HCT116 (cell line): ENCODE measurements around the gene ACCS. TPM values are rescaled to one million over a fixed set of nuclear protein-coding genes. Genes with fewer than 3 reads are reported as not detected.

ENCODE experiments used
- ATAC-seq: fragments of 200-7000 bp; cut with Tn5 transposase; 2 replicates; pipeline ENCODE4 v1.9.1; 2020; ENCODE audit warnings: mild to moderate bottlenecking, moderate library complexity
- BruUV-seq: library from RNA; stranded (reverse); fragments of 400-500 nt; replicated peaks from 2 replicates; lab custom pipeline; 2021; lab: Mats Ljungman, UMichigan
- CTCF ChIA-PET: fragments of 300-600 bp; sonication (Branson Sonifier 250); formaldehyde crosslinking; loops from one replicate; lab custom pipeline; 2021; ENCODE audit warnings: antibody characterized with exemption; lab: Charles Lee
- POLR2A ChIA-PET: fragments of 300-600, 350-600 bp; sonication (Branson Sonifier 250); formaldehyde crosslinking; loops from one replicate; lab custom pipeline; 2021; ENCODE audit warnings: antibody characterized with exemption; lab: Charles Lee
- RAD21 ChIA-PET, 2 experiments: fragments of 300-600 bp; sonication (Branson Sonifier 250); formaldehyde crosslinking; loops; one replicate each; lab custom pipeline; 2023; ENCODE audit warnings: low total read pairs in 2 of 2; ENCODE audit not compliant: uncharacterized antibody in 2 of 2, unreplicated experiment in 2 of 2, low non-redundant PET in 1 of 2; lab: Charles Lee
- DNase-seq: peaks from one replicate; pipeline ENCODE4 v3.0.0-alpha.2; 2010; ENCODE audit warnings: low read depth, low spot score
- H2AFZ ChIP-seq: fragments of 200-600 bp; shearing (Covaris generic), sonication (generic); 2 replicates; pipeline ENCODE4 v1.6.1; 2017; ENCODE audit warnings: low read depth, mixed run types, mixed read lengths, antibody characterized with exemption, low read length; ENCODE audit not compliant: poor library complexity, severe bottlenecking
- H3K27ac ChIP-seq: 2 replicates; pipeline ENCODE4 v1.5.1; 2012; ENCODE audit warnings: low read depth, low read length
- H3K27me3 ChIP-seq: fragments of 200-600 bp; sonication (generic); 2 replicates; pipeline ENCODE4 v1.6.1; 2016; ENCODE audit warnings: mixed run types, low read length, mixed read lengths; ENCODE audit not compliant: insufficient read depth
- H3K36me3 ChIP-seq, 2 experiments: fragments of 200-500 bp in 1 of 2; fragments of 200-600 bp in 1 of 2; sonication (Bioruptor generic) in 1 of 2; sonication (generic) in 1 of 2; 2 replicates each; pipeline versions ENCODE4 v1.5.1 to v1.6.1; 2014 to 2016; ENCODE audit warnings: low read length in 2 of 2, inconsistent platforms in 1 of 2, mixed read lengths in 1 of 2, mixed run types in 1 of 2; ENCODE audit not compliant: insufficient read depth in 2 of 2, control insufficient read depth in 1 of 2
- H3K4me1 ChIP-seq, 2 experiments: fragments of 200-600 bp in 1 of 2; sonication (generic) in 1 of 2; 2 replicates each; pipeline versions ENCODE4 v1.5.1 to v1.6.1; 2012 to 2017; ENCODE audit warnings: low read length in 2 of 2, inconsistent platforms in 1 of 2, mild to moderate bottlenecking in 1 of 2, mixed read lengths in 1 of 2, mixed run types in 1 of 2, moderate library complexity in 1 of 2; ENCODE audit not compliant: insufficient read depth in 2 of 2, control insufficient read depth in 1 of 2
- H3K4me2 ChIP-seq: fragments of 200-600 bp; sonication (generic); 2 replicates; pipeline ENCODE4 v1.6.1; 2017; ENCODE audit warnings: mixed run types, low read length, mixed read lengths
- H3K4me3 ChIP-seq, 2 experiments: fragments of 200-600 bp in 1 of 2; sonication (generic) in 1 of 2; replicated peaks in 1 of 2; 2 replicates each; pipeline ENCODE4 v1.5.1; 2011 to 2016; ENCODE audit warnings: low read length in 2 of 2, control low read depth in 1 of 2, low read depth in 1 of 2, mild to moderate bottlenecking in 1 of 2, mixed read lengths in 1 of 2, mixed run types in 1 of 2
- H3K79me2 ChIP-seq: fragments of 200-600 bp; sonication (generic); 2 replicates; pipeline ENCODE4 v1.6.1; 2017; ENCODE audit warnings: mild to moderate bottlenecking, mixed run types, low read length, moderate library complexity, mixed read lengths; ENCODE audit not compliant: insufficient read depth
- H3K9ac ChIP-seq: fragments of 200-600 bp; sonication (generic); 2 replicates; pipeline ENCODE4 v1.6.1; 2016; ENCODE audit warnings: low read length, mixed read lengths
- H3K9me2 ChIP-seq: fragments of 200-600 bp; sonication (generic), shearing (Covaris generic); 2 replicates; pipeline ENCODE4 v1.6.1; 2017; ENCODE audit warnings: mixed run types, mild to moderate bottlenecking, moderate library complexity; ENCODE audit not compliant: insufficient read depth
- H3K9me3 ChIP-seq, 2 experiments: fragments of 200-500 bp in 1 of 2; fragments of 200-600 bp in 1 of 2; sonication (Bioruptor generic) in 1 of 2; sonication (generic) in 1 of 2; 2 replicates each; pipeline ENCODE4 v1.6.1; 2014 to 2017; ENCODE audit warnings: low read length in 2 of 2, mixed read lengths in 2 of 2, inconsistent platforms in 1 of 2, low read depth in 1 of 2, mild to moderate bottlenecking in 1 of 2, mixed run types in 1 of 2, moderate library complexity in 1 of 2; ENCODE audit not compliant: control insufficient read depth in 1 of 2, insufficient read depth in 1 of 2
- H4K20me1 ChIP-seq: fragments of 200-600 bp; sonication (generic), shearing (Covaris generic); 2 replicates; pipeline ENCODE4 v1.6.1; 2017; ENCODE audit warnings: mixed run types, mild to moderate bottlenecking, moderate library complexity; ENCODE audit not compliant: insufficient read depth
- CBX3 ChIP-seq: IDR thresholded peaks from 2 replicates; pipeline ENCODE4 v1.6.1; 2012; ENCODE audit warnings: low read depth
- CEBPB ChIP-seq: IDR thresholded peaks from 2 replicates; pipeline ENCODE4 v1.6.1; 2012; ENCODE audit warnings: low read depth
- EGR1 ChIP-seq: IDR thresholded peaks from 2 replicates; pipeline ENCODE4 v1.6.1; 2012; ENCODE audit warnings: low read depth
- ELF1 ChIP-seq: IDR thresholded peaks from 2 replicates; pipeline ENCODE4 v1.6.1; 2012; ENCODE audit warnings: low read depth, borderline replicate concordance
- EZH2 ChIP-seq: fragments of 200-600 bp; sonication (generic); IDR thresholded peaks from 2 replicates; pipeline ENCODE4 v1.6.1; 2017; ENCODE audit warnings: antibody characterized with exemption, mixed run types
- EZH2phosphoT487 ChIP-seq: fragments of 200-600 bp; IDR thresholded peaks from 2 replicates; pipeline ENCODE4 v1.6.1; 2018; ENCODE audit warnings: antibody characterized with exemption, borderline replicate concordance
- FOSL1 ChIP-seq: IDR thresholded peaks from 2 replicates; pipeline ENCODE4 v1.6.1; 2012; ENCODE audit warnings: low read depth
- POLR2A ChIP-seq: IDR thresholded peaks from 2 replicates; pipeline ENCODE4 v1.7.0; 2011; ENCODE audit warnings: borderline replicate concordance; ENCODE audit not compliant: insufficient read depth, insufficient read length; ENCODE audit errors: extremely low read depth
- POLR2AphosphoS5 ChIP-seq: IDR thresholded peaks from 2 replicates; pipeline ENCODE4 v1.6.1; 2011; ENCODE audit warnings: mild to moderate bottlenecking, low read depth, low read length, moderate library complexity
- RAD21 ChIP-seq: IDR thresholded peaks from 2 replicates; pipeline ENCODE4 v1.6.1; 2012; ENCODE audit warnings: low read depth, mild to moderate bottlenecking
- SIN3A ChIP-seq: IDR thresholded peaks from 2 replicates; pipeline ENCODE4 v1.6.1; 2012; ENCODE audit warnings: low read depth
- SRF ChIP-seq: IDR thresholded peaks from 2 replicates; pipeline ENCODE4 v1.6.1; 2012; ENCODE audit warnings: low read depth
- TCF7L2 ChIP-seq: IDR thresholded peaks from 2 replicates; pipeline ENCODE4 v1.7.0; 2011; ENCODE audit warnings: borderline replicate concordance, inconsistent platforms; ENCODE audit not compliant: insufficient read depth, insufficient read length; ENCODE audit errors: extremely low read depth
- ZFX ChIP-seq: fragments of 450-650 bp; IDR thresholded peaks from 2 replicates; pipeline ENCODE4 v1.6.1; 2017
- ZNF274 ChIP-seq: fragments of 200-500 bp; sonication (Bioruptor generic); IDR thresholded peaks from 2 replicates; pipeline ENCODE4 v1.6.1; 2014; ENCODE audit warnings: mild to moderate bottlenecking, low read depth, low read length, inconsistent platforms
- intact Hi-C: fragments of 100-400 bp; cut with micrococcal nuclease; formaldehyde crosslinking; loops from 2 replicates; pipeline ENCODE4 v1.10.0; 2022
- total RNA-seq: library from RNA; stranded (reverse); gene quantifications from one replicate; pipeline ENCODE4 v1.2.1, GENCODE V29; 2021; ENCODE audit not compliant: unreplicated experiment
- TF ChIP-seq, protein P1 (sequence below): IDR thresholded peaks from 2 replicates; pipeline ENCODE4 v1.6.1; 2012; ENCODE audit warnings: low read depth
- TF ChIP-seq, protein P2 (sequence below): IDR thresholded peaks from 2 replicates; pipeline ENCODE4 v1.6.1; 2012
- TF ChIP-seq, protein P3 (sequence below): IDR thresholded peaks from 2 replicates; pipeline ENCODE4 v1.6.1; 2011; ENCODE audit warnings: mild to moderate bottlenecking, low read length, moderate library complexity; ENCODE audit not compliant: insufficient replicate concordance; ENCODE audit errors: extremely low read depth
- TF ChIP-seq, protein P4 (sequence below): IDR thresholded peaks from 2 replicates; pipeline ENCODE4 v1.6.1; 2012

Gene ACCS
- total RNA-seq, 1 experiment from 2014 or later: 13.2 TPM

DNA sequence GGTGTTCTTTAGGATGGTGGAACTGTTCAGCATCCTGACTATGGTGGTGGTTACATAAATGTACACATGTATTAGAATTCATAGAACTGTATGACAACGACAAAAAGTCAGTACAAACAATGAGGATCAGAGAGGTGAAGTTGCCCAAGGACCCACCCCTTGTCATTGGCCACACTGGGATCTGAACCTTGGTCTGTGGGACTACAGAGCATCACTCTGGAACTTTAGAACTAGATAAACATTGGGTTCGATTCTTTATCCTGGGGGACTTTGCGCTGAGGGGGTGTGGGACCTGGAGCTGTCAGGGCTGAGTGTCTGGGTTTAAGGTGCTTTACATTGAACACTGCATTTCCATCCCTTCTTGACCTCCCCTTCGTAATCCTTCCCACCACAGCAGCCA lies 16.6 kb downstream of the ACCS start:
- H3K9me2 ChIP-seq: no peaks in the 10 kb centered on the region
- ChIA-PET POLR2A (interaction anchor here (0.6 kb wide), 1 partner anchor 257 kb away, joined by 3 read pairs; no protein-coding TSS in a partner anchor), RAD21 (no interaction called here), CTCF (no interaction called here)
- ATAC-seq (no peak), DNase-seq (no peak)
- H3K4me1 ChIP-seq: no peaks in the 10 kb centered on the region
- H3K79me2 ChIP-seq: no peaks in the 10 kb centered on the region
- no peak overlapping the region for H2AFZ ChIP-seq
- no TSS peak for BruUV-seq
- TF ChIP-seq, protein P1, sequence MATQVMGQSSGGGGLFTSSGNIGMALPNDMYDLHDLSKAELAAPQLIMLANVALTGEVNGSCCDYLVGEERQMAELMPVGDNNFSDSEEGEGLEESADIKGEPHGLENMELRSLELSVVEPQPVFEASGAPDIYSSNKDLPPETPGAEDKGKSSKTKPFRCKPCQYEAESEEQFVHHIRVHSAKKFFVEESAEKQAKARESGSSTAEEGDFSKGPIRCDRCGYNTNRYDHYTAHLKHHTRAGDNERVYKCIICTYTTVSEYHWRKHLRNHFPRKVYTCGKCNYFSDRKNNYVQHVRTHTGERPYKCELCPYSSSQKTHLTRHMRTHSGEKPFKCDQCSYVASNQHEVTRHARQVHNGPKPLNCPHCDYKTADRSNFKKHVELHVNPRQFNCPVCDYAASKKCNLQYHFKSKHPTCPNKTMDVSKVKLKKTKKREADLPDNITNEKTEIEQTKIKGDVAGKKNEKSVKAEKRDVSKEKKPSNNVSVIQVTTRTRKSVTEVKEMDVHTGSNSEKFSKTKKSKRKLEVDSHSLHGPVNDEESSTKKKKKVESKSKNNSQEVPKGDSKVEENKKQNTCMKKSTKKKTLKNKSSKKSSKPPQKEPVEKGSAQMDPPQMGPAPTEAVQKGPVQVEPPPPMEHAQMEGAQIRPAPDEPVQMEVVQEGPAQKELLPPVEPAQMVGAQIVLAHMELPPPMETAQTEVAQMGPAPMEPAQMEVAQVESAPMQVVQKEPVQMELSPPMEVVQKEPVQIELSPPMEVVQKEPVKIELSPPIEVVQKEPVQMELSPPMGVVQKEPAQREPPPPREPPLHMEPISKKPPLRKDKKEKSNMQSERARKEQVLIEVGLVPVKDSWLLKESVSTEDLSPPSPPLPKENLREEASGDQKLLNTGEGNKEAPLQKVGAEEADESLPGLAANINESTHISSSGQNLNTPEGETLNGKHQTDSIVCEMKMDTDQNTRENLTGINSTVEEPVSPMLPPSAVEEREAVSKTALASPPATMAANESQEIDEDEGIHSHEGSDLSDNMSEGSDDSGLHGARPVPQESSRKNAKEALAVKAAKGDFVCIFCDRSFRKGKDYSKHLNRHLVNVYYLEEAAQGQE: no peak
- no peak for TF ChIP-seq EZH2
- no peak for TF ChIP-seq EZH2phosphoT487
- no peak for TF ChIP-seq EGR1
- no peak for TF ChIP-seq CBX3
- TF ChIP-seq POLR2AphosphoS5: no peak
- TF ChIP-seq RAD21: no peak
- TF ChIP-seq, protein P2, sequence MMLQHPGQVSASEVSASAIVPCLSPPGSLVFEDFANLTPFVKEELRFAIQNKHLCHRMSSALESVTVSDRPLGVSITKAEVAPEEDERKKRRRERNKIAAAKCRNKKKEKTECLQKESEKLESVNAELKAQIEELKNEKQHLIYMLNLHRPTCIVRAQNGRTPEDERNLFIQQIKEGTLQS: no peak
- no peak for TF ChIP-seq POLR2A
- TF ChIP-seq ZNF274: no peak
- TF ChIP-seq SRF: no peak
- TF ChIP-seq SIN3A: no peak
- no peak for TF ChIP-seq ZFX
- no peak for TF ChIP-seq TCF7L2
- TF ChIP-seq, protein P3, sequence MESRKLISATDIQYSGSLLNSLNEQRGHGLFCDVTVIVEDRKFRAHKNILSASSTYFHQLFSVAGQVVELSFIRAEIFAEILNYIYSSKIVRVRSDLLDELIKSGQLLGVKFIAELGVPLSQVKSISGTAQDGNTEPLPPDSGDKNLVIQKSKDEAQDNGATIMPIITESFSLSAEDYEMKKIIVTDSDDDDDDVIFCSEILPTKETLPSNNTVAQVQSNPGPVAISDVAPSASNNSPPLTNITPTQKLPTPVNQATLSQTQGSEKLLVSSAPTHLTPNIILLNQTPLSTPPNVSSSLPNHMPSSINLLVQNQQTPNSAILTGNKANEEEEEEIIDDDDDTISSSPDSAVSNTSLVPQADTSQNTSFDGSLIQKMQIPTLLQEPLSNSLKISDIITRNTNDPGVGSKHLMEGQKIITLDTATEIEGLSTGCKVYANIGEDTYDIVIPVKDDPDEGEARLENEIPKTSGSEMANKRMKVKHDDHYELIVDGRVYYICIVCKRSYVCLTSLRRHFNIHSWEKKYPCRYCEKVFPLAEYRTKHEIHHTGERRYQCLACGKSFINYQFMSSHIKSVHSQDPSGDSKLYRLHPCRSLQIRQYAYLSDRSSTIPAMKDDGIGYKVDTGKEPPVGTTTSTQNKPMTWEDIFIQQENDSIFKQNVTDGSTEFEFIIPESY: no peak
- no peak for TF ChIP-seq ELF1
- TF ChIP-seq CEBPB: no peak
- TF ChIP-seq FOSL1: no peak
- TF ChIP-seq, protein P4, sequence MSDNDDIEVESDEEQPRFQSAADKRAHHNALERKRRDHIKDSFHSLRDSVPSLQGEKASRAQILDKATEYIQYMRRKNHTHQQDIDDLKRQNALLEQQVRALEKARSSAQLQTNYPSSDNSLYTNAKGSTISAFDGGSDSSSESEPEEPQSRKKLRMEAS: no peak
- H3K27ac ChIP-seq: no peak overlapping the region
- intact Hi-C loops: no loop called here
- no peak overlapping the region for H3K4me3 ChIP-seq
- no peak overlapping the region for H3K4me2 ChIP-seq
- H3K36me3 ChIP-seq: no peaks in the 10 kb centered on the region
- no peaks in the 10 kb centered on the region; a peak in 1 of 4 replicates for H3K9me3 ChIP-seq
- no peak overlapping the region for H3K9ac ChIP-seq
- H4K20me1 ChIP-seq: no peaks in the 10 kb centered on the region
- no peaks in the 10 kb centered on the region for H3K27me3 ChIP-seq
